ENCODE measurements around the gene CCDC18.

DNA sequence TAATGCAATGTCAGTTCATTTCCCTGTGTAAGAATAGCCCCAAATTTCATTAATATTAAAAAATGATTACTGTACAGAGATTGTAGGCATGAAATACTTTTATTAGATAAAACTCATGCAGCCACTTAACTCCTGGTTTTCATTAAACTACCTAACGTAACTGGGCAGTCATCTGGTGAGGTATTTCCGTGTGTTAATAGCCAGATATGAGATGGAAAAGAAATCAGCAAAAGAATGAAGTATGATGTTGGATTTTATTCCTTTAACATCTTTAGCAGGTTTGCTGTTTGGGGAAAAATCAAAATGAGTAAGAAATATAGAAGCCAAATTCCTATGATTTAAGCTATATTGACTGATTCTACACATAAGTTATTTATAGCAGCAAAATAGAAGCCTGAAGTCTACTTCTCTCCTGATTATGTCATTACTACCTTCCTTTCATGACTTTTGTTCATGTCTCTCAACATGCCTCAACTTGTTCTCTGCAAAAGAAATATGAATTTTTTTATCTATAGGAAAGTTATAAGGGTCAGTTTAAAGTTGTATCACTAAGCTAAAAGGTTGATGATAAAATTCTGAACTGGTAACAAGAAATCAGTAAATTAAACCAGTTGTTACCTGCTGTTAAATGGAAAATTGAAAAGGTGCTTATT, 42.6 kb downstream of the CCDC18 start:
- no peak for TF ChIP-seq EZH2 (IDR thresholded peaks at IDR 0.05)
- TF ChIP-seq POLR2AphosphoS5 (IDR thresholded peaks at IDR 0.05; ENCODE audit: borderline replicate concordance, low read depth, low read length), result no peak

Measured in SK-N-MC (cell line).